Measurements from ENCODE around the gene GATA3. TPM values are rescaled to one million over a fixed set of nuclear protein-coding genes. Genes with fewer than 3 reads are reported as not detected.

The GATA3 gene
- total RNA-seq, 1 donor, result not detected

GRCh38 chr10:8105932-8106331 lies 51.4 kb downstream of the GATA3 start:
- TF ChIP-seq, protein P1, sequence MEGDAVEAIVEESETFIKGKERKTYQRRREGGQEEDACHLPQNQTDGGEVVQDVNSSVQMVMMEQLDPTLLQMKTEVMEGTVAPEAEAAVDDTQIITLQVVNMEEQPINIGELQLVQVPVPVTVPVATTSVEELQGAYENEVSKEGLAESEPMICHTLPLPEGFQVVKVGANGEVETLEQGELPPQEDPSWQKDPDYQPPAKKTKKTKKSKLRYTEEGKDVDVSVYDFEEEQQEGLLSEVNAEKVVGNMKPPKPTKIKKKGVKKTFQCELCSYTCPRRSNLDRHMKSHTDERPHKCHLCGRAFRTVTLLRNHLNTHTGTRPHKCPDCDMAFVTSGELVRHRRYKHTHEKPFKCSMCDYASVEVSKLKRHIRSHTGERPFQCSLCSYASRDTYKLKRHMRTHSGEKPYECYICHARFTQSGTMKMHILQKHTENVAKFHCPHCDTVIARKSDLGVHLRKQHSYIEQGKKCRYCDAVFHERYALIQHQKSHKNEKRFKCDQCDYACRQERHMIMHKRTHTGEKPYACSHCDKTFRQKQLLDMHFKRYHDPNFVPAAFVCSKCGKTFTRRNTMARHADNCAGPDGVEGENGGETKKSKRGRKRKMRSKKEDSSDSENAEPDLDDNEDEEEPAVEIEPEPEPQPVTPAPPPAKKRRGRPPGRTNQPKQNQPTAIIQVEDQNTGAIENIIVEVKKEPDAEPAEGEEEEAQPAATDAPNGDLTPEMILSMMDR (IDR thresholded peaks at IDR 0.05; ENCODE audit: insufficient read depth, low read depth, low read length), result no peak
- no peak overlapping the region for H3K4me3 ChIP-seq (ENCODE audit: low read depth, low read length)
- DNase-seq (ENCODE audit: low read depth), result no peak

DNA sequence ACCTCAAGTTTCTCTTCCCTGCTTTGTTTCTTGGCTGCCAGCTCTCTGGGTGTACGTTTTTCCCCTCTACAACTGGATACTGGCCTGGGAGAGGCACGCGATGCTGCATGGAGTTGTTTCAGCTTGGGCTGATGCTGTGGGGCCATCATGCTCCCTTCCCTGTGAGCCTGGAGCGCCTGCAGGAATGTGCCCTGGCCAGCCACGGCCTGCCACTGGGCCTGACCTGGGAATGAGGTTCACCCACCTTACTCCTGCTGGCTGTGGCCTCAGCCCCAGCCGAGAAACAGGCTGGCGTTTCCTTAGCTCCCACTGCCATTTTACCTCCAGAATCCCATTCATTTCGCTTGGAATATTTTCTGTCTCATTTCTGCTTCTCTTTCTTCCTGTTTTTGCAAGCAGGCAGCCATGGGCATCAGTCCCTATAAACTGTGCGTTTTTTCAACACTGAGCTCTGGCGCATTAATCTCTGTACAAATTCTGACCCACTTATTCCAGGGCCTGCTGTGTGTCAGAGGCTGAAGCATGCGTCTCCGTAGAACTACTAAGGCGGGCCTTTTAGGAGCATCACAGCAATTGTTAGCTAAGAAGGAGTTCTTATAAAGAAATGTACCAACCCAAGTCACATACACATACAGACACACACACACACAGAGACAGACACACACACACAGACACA lies 57.9 kb downstream of the GATA3 start:
- no peak overlapping the region for H3K4me3 ChIP-seq (ENCODE audit: low read depth, low read length)
- TF ChIP-seq, protein P1 (IDR thresholded peaks at IDR 0.05; ENCODE audit: insufficient read depth, low read depth, low read length), result no peak
- DNase-seq (ENCODE audit: low read depth), result no peak

- TF ChIP-seq, protein P1 (IDR thresholded peaks at IDR 0.05; ENCODE audit: insufficient read depth, low read depth, low read length), result no peak
- H3K4me3 ChIP-seq (ENCODE audit: low read depth, low read length), result no peak overlapping the region
- no peak for DNase-seq (ENCODE audit: low read depth)
These were observed 58.5 kb downstream of the GATA3 start for GRCh38 chr10:8112942-8113442.

DNA sequence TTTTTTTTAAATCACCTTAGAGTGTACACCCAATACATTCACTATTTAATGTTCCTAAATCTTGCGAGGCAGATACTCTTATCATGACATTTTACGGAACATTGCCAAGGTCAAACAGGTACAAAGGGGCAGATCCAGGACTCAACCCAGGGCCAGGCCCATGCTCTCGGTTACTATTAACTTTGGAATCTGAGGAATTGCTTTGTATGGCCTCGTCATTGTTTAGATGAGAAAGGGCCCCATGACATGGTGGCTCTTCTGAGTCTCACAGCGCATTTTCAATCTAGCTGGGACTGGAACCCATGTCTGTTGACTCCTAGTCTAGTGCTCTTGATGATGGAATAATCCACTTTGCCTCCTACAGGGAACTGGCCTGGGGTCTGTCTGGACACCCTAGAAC lies 59.1 kb downstream of the GATA3 start:
- DNase-seq (ENCODE audit: low read depth), result no peak
- no peak overlapping the region for H3K4me3 ChIP-seq (ENCODE audit: low read depth, low read length)
- TF ChIP-seq, protein P1 (IDR thresholded peaks at IDR 0.05; ENCODE audit: insufficient read depth, low read depth, low read length), result no peak

DNA sequence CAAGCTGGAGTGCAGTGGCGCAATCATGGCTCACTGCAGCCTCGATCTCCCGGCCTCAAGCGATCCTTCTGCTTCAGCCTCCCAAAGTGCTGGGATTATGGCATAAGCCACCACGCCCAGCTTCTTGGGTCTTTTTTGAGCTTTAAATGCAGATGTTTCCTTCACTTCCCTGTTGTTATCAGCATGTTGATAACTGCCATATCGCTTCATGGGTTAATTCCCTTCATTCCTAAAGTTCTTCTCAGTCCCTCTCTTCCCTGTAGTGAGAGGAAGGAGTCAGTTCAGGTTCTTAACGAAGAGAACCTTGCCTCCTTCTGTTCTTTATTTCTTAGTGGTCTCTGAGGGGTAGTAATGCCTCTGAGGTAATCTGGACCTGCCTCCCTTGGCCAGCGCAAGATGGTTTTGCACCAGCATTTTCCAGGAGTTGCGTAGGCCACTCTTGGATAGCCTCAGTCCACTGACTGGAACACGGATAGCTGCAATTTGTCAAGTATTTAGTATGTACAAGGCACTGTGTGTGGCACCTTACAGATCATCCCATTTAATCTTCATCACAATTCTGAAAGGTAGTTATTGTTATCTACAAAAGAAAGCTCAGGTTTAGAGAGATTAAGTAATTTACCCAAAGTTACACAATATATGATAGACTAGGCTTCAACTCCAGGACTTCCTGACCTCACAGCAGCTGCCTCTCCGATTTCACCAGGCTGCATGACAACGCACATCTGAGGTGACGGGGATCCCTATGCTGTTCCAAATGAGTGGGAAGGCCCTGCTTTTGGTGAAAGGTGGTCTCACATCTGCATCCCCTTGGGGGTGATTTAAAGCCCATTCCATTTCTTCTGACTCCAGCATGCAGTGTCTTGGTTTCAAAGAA lies 60.5 kb downstream of the GATA3 start:
- TF ChIP-seq, protein P1 (IDR thresholded peaks at IDR 0.05; ENCODE audit: insufficient read depth, low read depth, low read length), result no peak
- no peak overlapping the region for H3K4me3 ChIP-seq (ENCODE audit: low read depth, low read length)
- DNase-seq (ENCODE audit: low read depth), result no peak

DNA sequence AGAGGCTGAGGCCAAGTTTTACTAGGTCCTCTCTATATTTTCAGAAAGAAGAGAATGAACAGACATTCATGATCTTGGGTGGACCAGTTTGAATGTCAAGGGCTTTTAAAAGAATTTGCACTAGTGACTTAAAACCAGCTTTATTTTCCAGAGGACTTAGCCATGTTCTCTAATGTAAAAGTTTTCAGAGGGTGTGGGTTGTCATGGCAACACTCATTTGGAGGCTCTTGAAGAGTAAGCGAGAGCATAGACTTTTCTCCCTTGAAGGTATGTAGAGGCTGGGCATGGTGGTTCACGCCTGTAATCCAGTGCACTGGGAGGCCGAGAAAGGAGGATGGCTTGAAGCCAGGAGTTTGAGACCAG lies 61.1 kb downstream of the GATA3 start:
- no peak for DNase-seq (ENCODE audit: low read depth)
- no peak overlapping the region for H3K4me3 ChIP-seq (ENCODE audit: low read depth, low read length)
- TF ChIP-seq, protein P1 (IDR thresholded peaks at IDR 0.05; ENCODE audit: insufficient read depth, low read depth, low read length), result no peak

All from fibroblast of villous mesenchyme (primary cell).